GM11168 (cell line): ENCODE results near the gene ANXA6.
"Not testable (repeated sequence)": the region's sequence is repeated elsewhere in the genome, so short reads cannot be mapped to it uniquely, and the experiment has no call there.

Experiments used
- in situ Hi-C: fragments of 300-500 bp; cut with MboI; formaldehyde crosslinking; loops from one replicate; pipeline ENCODE4 v1.12.0; 2022; ENCODE audit warnings: low sequenced_read_pairs; ENCODE audit not compliant: unreplicated experiment

Gene ANXA6

GRCh38 chr5:151157426-151158286 is at the start of gene ANXA6:
TSS of gene ANXA6 (minus strand) at chr5:151157779. CDS start at chr5:151147901, 9,878 bp downstream.
- in situ Hi-C loops: no loop called here

GRCh38 chr5:151205411-151205810 is 47.8 kb upstream of the ANXA6 start:
- in situ Hi-C loops: no loop called here

- in situ Hi-C loops: no loop called here
Observed at GRCh38 chr5:151204051-151204450, 46.5 kb upstream of the ANXA6 start.

- in situ Hi-C loops: no loop called here
Observed at GRCh38 chr5:151202381-151203139, 45.0 kb upstream of the ANXA6 start.

GRCh38 chr5:151200913-151201595 is 43.5 kb upstream of the ANXA6 start:
- in situ Hi-C loops: no loop called here

GRCh38 chr5:151199581-151200185 is 42.1 kb upstream of the ANXA6 start:
- in situ Hi-C loops: no loop called here

- in situ Hi-C loops: no loop called here
Observed at GRCh38 chr5:151198861-151199260, 41.3 kb upstream of the ANXA6 start.

- in situ Hi-C loops: not testable (repeated sequence)
Observed at GRCh38 chr5:151197291-151197600, 39.7 kb upstream of the ANXA6 start.

- in situ Hi-C loops: no loop called here
Observed at GRCh38 chr5:151196556-151197290, 39.1 kb upstream of the ANXA6 start.

- in situ Hi-C loops: no loop called here
Observed at GRCh38 chr5:151195622-151196021, 38.0 kb upstream of the ANXA6 start.

GRCh38 chr5:151192626-151193025 is 35.0 kb upstream of the ANXA6 start:
- in situ Hi-C loops: no loop called here

- in situ Hi-C loops: no loop called here
Observed at GRCh38 chr5:151191661-151192060, 34.1 kb upstream of the ANXA6 start.

- in situ Hi-C loops: no loop called here
Observed at GRCh38 chr5:151189151-151189550, 31.6 kb upstream of the ANXA6 start.

GRCh38 chr5:151186538-151186937 is 29.0 kb upstream of the ANXA6 start:
- in situ Hi-C loops: no loop called here

- in situ Hi-C loops: no loop called here
Observed at GRCh38 chr5:151186052-151186451, 28.5 kb upstream of the ANXA6 start.

- in situ Hi-C loops: no loop called here
Observed at GRCh38 chr5:151184316-151185042, 26.9 kb upstream of the ANXA6 start.

GRCh38 chr5:151183456-151184245 is 26.1 kb upstream of the ANXA6 start:
- in situ Hi-C loops: no loop called here

- in situ Hi-C loops: no loop called here
Observed at GRCh38 chr5:151182976-151183375, 25.4 kb upstream of the ANXA6 start.

GRCh38 chr5:151182524-151182900 is 24.9 kb upstream of the ANXA6 start:
- in situ Hi-C loops: no loop called here
